Testis (tissue), 3 donors: ENCODE data around the gene SLFN5. TPM values are rescaled to one million over a fixed set of nuclear protein-coding genes. Genes with fewer than 3 reads are reported as not detected.

Experiments used
- DNase-seq: peaks from one replicate; pipeline ENCODE4 v3.0.0-alpha.2; 2019
- H3K27ac ChIP-seq, 2 donors: fragments of 200-600 bp; sonication (generic); one replicate each; pipeline ENCODE4 v1.5.1; 2019
- H3K27me3 ChIP-seq: fragments of 200-600 bp; sonication (generic); one replicate; pipeline ENCODE4 v1.5.1; 2019
- H3K36me3 ChIP-seq: fragments of 200-600 bp; sonication (generic); one replicate; pipeline ENCODE4 v1.5.1; 2017; ENCODE audit warnings: low read depth; ENCODE audit errors: missing control alignments
- H3K4me1 ChIP-seq: fragments of 200-600 bp; sonication (generic); one replicate; pipeline ENCODE4 v1.5.1; 2019
- H3K4me3 ChIP-seq, 2 donors: fragments of 200-600 bp; sonication (generic); one replicate each; pipeline ENCODE4 v1.5.1; 2017 to 2019
- H3K9me3 ChIP-seq: fragments of 200-600 bp; sonication (generic); one replicate; pipeline ENCODE4 v1.5.1; 2017
- POLR2A ChIP-seq: fragments of 450-650 bp; IDR thresholded peaks from one replicate; pipeline ENCODE4 v1.6.1; 2017; ENCODE audit warnings: antibody characterized with exemption, mild to moderate bottlenecking, moderate library complexity
- WGBS, 2 donors: methylation state at CpG; one replicate each; pipeline ENCODE4 v1.1.5; 2018; 5-methylcytosine and 5-hydroxymethylcytosine counted together
- intact Hi-C: fragments of 100-400 bp; cut with DNase I; formaldehyde crosslinking; loops from one replicate; pipeline ENCODE4 v1.15.1; 2023; ENCODE audit warnings: low total_unique reads
- polyA plus RNA-seq: library from polyadenylated mRNA; stranded (reverse); fragments of 350-450 nt; fragmentation: Illumina TruSeq; extraction: RNeasy Lipid Tissue Mini Kit (QIAGEN cat#74804); gene quantifications from one replicate; pipeline ENCODE4 v1.2.3, GENCODE V29; 2014; ENCODE audit warnings: low read depth, low replicate concordance; ENCODE audit not compliant: insufficient read depth
- total RNA-seq, 2 donors: library from RNA; depleted of rRNA; stranded (reverse); fragments of >200 nt; gene quantifications; one replicate each; pipeline ENCODE4 v1.2.3, GENCODE V29; 2016
- TF ChIP-seq, protein P1 (sequence below), 3 experiments: fragments of 450-650 bp in 2 of 3; fragments of 200-600 bp in 1 of 3; sonication (generic) in 1 of 3; IDR thresholded peaks; one replicate each; pipeline ENCODE4 v1.5.1; 2016 to 2019; ENCODE audit warnings: antibody characterized with exemption in 3 of 3, mild to moderate bottlenecking in 2 of 3, moderate library complexity in 1 of 3

SLFN5 gene
- total and polyA plus RNA-seq, 3 donors from 2014 or later = 2.4 to 6.1 (median 5.9) TPM

DNA sequence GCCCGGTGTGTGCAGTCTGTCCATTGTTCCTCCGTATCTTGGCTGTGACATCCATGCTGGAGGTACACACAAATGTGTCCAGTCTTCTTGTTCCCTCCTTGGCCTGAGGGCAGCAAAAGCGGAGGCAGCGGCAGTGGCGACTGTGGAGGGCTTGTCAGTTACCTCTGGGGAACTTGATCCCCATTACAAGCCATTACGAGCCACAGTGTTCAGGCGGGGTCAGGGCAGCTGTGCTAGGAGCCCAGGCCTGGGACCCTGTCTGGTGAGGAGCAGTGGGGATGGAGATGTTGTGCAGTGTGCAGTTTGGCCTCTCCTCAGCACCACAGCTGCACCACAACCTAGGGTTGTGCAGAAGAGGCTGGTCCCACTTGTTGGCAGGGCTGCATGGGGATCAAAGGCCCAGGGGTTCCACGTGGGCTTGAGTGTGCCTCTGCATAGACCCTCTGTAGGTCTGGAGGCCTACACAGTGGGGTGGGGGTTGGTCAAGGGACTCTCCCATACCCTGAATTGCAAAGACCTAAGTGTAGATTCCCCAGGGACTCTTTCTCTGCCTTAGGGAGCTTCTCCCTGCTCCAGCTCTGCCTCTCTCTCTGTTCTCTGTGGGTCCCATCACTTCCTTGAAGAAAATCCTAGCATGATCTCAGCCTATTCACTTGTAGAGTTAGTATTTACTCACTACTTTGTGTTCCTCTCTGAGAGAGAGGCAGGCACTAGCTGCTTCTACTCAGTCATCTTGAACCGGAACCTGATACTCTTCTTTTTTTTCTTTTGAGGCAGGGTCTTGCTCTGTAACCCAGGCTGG is 71.7 kb downstream of the SLFN5 start:
- H3K36me3 ChIP-seq = no peaks in the 10 kb centered on the region
- H3K4me3 ChIP-seq = peak overlapping the region in 1 of 2 donors; percentile 9
- TF ChIP-seq POLR2A = no peak
- TF ChIP-seq, protein P1, sequence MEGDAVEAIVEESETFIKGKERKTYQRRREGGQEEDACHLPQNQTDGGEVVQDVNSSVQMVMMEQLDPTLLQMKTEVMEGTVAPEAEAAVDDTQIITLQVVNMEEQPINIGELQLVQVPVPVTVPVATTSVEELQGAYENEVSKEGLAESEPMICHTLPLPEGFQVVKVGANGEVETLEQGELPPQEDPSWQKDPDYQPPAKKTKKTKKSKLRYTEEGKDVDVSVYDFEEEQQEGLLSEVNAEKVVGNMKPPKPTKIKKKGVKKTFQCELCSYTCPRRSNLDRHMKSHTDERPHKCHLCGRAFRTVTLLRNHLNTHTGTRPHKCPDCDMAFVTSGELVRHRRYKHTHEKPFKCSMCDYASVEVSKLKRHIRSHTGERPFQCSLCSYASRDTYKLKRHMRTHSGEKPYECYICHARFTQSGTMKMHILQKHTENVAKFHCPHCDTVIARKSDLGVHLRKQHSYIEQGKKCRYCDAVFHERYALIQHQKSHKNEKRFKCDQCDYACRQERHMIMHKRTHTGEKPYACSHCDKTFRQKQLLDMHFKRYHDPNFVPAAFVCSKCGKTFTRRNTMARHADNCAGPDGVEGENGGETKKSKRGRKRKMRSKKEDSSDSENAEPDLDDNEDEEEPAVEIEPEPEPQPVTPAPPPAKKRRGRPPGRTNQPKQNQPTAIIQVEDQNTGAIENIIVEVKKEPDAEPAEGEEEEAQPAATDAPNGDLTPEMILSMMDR (IDR thresholded peaks at IDR 0.05) = no peak
- 50 to 51% methylated on average over 2 to 9 of the region's 9 CpGs for WGBS, 2 donors
- intact Hi-C loops = no loop called here
- no peaks in the 10 kb centered on the region for H3K9me3 ChIP-seq
- H3K27ac ChIP-seq = no peak overlapping the region
- H3K4me1 ChIP-seq = peaks cover 7% of the 10 kb centered on the region
- DNase-seq = no peak
- no peaks in the 10 kb centered on the region for H3K27me3 ChIP-seq

DNA sequence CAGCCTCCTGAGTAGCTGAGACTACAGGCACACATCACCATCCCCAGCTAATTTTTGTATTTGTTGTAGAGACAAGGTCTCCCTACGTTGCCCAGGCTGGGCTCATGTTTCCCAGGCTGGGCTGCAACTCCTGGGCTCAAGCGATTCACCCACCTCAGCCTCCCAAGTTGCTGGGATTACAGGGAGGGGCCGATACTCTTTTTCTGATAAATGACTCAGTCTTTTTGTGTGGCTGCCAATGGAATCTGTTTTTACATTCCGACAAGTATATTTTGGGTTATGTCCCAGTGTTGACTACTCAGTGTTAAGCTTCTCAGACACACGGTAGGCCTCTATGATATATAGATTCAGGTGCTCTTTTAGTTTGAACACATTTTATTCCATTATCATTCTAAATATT is 72.4 kb downstream of the SLFN5 start:
- Histone ChIP-seq H3K4me3 (no peak overlapping the region), H3K36me3 (no peaks in the 10 kb centered on the region), H3K27me3 (no peaks in the 10 kb centered on the region), H3K4me1 (peaks cover 7% of the 10 kb centered on the region), H3K27ac (no peak overlapping the region), H3K9me3 (no peaks in the 10 kb centered on the region)
- no peak for DNase-seq
- no peak for TF ChIP-seq POLR2A
- TF ChIP-seq, protein P1 (IDR thresholded peaks at IDR 0.05) = no peak
- intact Hi-C loops = no loop called here
- WGBS, 2 donors = 37 to 42% methylated on average over 4 to 5 of the region's 5 CpGs

DNA sequence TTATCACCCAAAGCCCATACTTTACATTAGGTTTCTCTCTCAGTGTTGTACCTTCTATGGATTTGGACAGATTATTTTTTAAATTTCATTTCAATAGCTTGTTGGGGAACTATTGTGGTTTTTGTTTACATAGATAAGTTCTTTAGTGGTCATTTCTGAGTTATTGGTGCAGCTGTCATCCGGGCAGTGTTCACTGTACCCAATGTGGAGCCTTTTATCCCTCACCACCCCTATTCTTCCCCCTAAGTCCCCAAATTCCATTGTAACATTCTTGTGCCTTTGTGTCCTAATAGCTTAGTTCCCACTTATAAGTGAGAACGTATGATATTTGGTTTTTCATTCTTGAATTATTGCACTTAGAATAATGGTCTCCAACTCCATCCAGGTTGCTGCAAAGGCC is 73.1 kb downstream of the SLFN5 start:
- Histone ChIP-seq H3K27ac (no peak overlapping the region), H3K27me3 (no peaks in the 10 kb centered on the region), H3K4me1 (peaks cover 7% of the 10 kb centered on the region), H3K4me3 (no peak overlapping the region), H3K9me3 (no peaks in the 10 kb centered on the region), H3K36me3 (no peaks in the 10 kb centered on the region)
- intact Hi-C loops = no loop called here
- 87 to 91% methylated on average over 2 of the region's 2 CpGs for WGBS, 2 donors
- no peak for TF ChIP-seq POLR2A
- TF ChIP-seq, protein P1 (IDR thresholded peaks at IDR 0.05) = no peak
- DNase-seq = no peak

DNA sequence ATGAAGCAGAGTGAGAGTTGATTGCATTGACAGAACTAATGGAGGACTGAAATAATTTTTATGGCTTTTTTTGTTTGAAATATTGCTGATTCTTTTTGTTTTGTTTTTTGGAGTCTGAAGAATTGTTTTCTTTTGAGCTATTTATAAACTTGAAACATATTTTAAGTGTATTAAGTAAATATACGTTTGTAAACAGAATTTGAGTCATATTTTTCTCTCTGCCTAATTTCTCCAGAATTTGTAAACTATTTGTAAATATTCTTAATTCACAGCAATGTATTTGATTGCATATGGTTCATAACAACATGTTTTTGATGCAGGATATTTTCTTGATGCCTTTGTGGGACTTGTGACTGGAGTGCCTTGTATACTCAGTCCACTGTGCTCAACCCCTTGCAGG is 79.9 kb downstream of the SLFN5 start:
- Histone ChIP-seq H3K9me3 (no peaks in the 10 kb centered on the region), H3K27me3 (no peaks in the 10 kb centered on the region), H3K36me3 (no peaks in the 10 kb centered on the region), H3K27ac (no peak overlapping the region), H3K4me1 (no peaks in the 10 kb centered on the region), H3K4me3 (no peak overlapping the region)
- 87 to 93% methylated on average over 1 of the region's 1 CpG for WGBS, 2 donors
- no peak for DNase-seq
- intact Hi-C loops = no loop called here
- TF ChIP-seq, protein P1 (IDR thresholded peaks at IDR 0.05) = no peak
- no peak for TF ChIP-seq POLR2A

Other genes with a start within 250 kb of the SLFN5 start
- 10 to 100 TPM; 42.0 to 46.3 TPM for gene RFFL, start 179.4 kb upstream of the SLFN5 start, total RNA-seq
- gene RFFL, start 179.4 kb upstream of the SLFN5 start, polyA plus RNA-seq = 68.6 TPM
- gene RAD51D, start 123.2 kb upstream of the SLFN5 start, total RNA-seq = 10 to 100 TPM; 16.8 to 18.4 TPM
- gene RAD51D, start 123.2 kb upstream of the SLFN5 start, polyA plus RNA-seq = 24.3 TPM
- gene FNDC8, start 121.5 kb upstream of the SLFN5 start, total RNA-seq = 100 to 1,000 TPM in 1 of 2 donors, 10 to 100 TPM in 1; 39.0 to 120 TPM
- gene FNDC8, start 121.5 kb upstream of the SLFN5 start, polyA plus RNA-seq = 138 TPM
- 10 to 100 TPM; 14.6 to 15.4 TPM for gene NLE1, start 100.8 kb upstream of the SLFN5 start, total RNA-seq
- 12.8 TPM for gene NLE1, start 100.8 kb upstream of the SLFN5 start, polyA plus RNA-seq
- gene UNC45B, start 95.3 kb upstream of the SLFN5 start, total RNA-seq = 1 to 10 TPM in 1 of 2 donors, under 1 TPM in 1; 0.68 to 1.1 TPM
- 2.2 TPM for gene UNC45B, start 95.3 kb upstream of the SLFN5 start, polyA plus RNA-seq
- 1 to 10 TPM in 1 of 2 donors, under 1 TPM in 1; 0.99 to 4.1 TPM for gene SLC35G3, start 48.7 kb upstream of the SLFN5 start, total RNA-seq
- 2.7 TPM for gene SLC35G3, start 48.7 kb upstream of the SLFN5 start, polyA plus RNA-seq
- 1 to 10 TPM; 5.5 to 6.4 TPM for gene SLFN11, start 130.5 kb downstream of the SLFN5 start, total RNA-seq
- 9.3 TPM for gene SLFN11, start 130.5 kb downstream of the SLFN5 start, polyA plus RNA-seq
- 1 to 10 TPM; 2.9 to 4.7 TPM for gene SLFN12, start 189.4 kb downstream of the SLFN5 start, total RNA-seq
- gene SLFN12, start 189.4 kb downstream of the SLFN5 start, polyA plus RNA-seq = 2.6 TPM
- gene SLFN13, start 205.7 kb downstream of the SLFN5 start, total RNA-seq = 1 to 10 TPM; 2.2 to 2.6 TPM
- 2.5 TPM for gene SLFN13, start 205.7 kb downstream of the SLFN5 start, polyA plus RNA-seq